Keratinocyte (primary cell): ENCODE measurements around the gene COL13A1. TPM values are rescaled to one million over a fixed set of nuclear protein-coding genes. Genes with fewer than 3 reads are reported as not detected.
A peak's percentile ranks its signal among the peaks of the same experiment; 100 is the strongest.

Experiments used
- DNase-seq: peaks from one replicate; pipeline ENCODE4 v3.0.0-alpha.2; 2011; ENCODE audit warnings: low read depth, missing footprints, low spot score
- FAIRE-seq: peaks from 2 replicates; lab custom pipeline; 2011; peaks lifted over from hg19 to GRCh38; lab: Jason Lieb, UNC
- H2AFZ ChIP-seq: 2 replicates; pipeline ENCODE4 v1.6.0; 2012; ENCODE audit warnings: low read length, control low read depth, inconsistent platforms; ENCODE audit not compliant: control insufficient read depth
- H3K27ac ChIP-seq: 2 replicates; pipeline ENCODE4 v1.5.1; 2011; ENCODE audit warnings: low read length; ENCODE audit not compliant: control insufficient read depth, insufficient read depth
- H3K27me3 ChIP-seq: 3 replicates; pipeline ENCODE4 v1.6.0; 2011; ENCODE audit warnings: low read length; ENCODE audit not compliant: control insufficient read depth, insufficient read depth; ENCODE audit errors: extremely low read depth
- H3K36me3 ChIP-seq, 2 experiments: 2 replicates in 1 of 2; 3 replicates in 1 of 2; pipeline ENCODE4 v1.5.1; 2011; ENCODE audit warnings: low read length in 2 of 2, mild to moderate bottlenecking in 1 of 2; ENCODE audit not compliant: control insufficient read depth in 2 of 2, insufficient read depth in 2 of 2; ENCODE audit errors: extremely low read depth in 1 of 2
- H3K4me1 ChIP-seq: 3 replicates; pipeline ENCODE4 v1.5.1; 2011; ENCODE audit warnings: low read length; ENCODE audit not compliant: control insufficient read depth, insufficient read depth; ENCODE audit errors: extremely low read depth
- H3K4me2 ChIP-seq: 3 replicates; pipeline ENCODE4 v1.6.0; 2011; ENCODE audit warnings: low read depth, low read length; ENCODE audit not compliant: control insufficient read depth, insufficient read depth; ENCODE audit errors: extremely low read depth
- H3K4me3 ChIP-seq, 3 experiments: fragments of 200-600 bp in 1 of 3; sonication (generic) in 1 of 3; 2 replicates in 2 of 3; 3 replicates in 1 of 3; pipeline ENCODE4 v1.5.1; 2011 to 2016; ENCODE audit warnings: low read length in 3 of 3, mild to moderate bottlenecking in 3 of 3, control low read depth in 2 of 3, inconsistent platforms in 1 of 3, low read depth in 1 of 3, mixed read lengths in 1 of 3, mixed run types in 1 of 3, moderate library complexity in 1 of 3; ENCODE audit not compliant: control insufficient read depth in 2 of 3, insufficient read depth in 2 of 3; ENCODE audit errors: extremely low read depth in 1 of 3
- H3K79me2 ChIP-seq: 2 replicates; pipeline ENCODE4 v1.6.0; 2012; ENCODE audit warnings: low read length; ENCODE audit not compliant: control insufficient read depth, insufficient read depth
- H3K9ac ChIP-seq: 3 replicates; pipeline ENCODE4 v1.6.0; 2011; ENCODE audit warnings: low read length; ENCODE audit not compliant: control insufficient read depth, insufficient read depth; ENCODE audit errors: extremely low read depth
- H3K9me1 ChIP-seq: 3 replicates; pipeline ENCODE4 v1.6.0; 2011; ENCODE audit warnings: low read length; ENCODE audit not compliant: control insufficient read depth, insufficient read depth; ENCODE audit errors: extremely low read depth
- H3K9me3 ChIP-seq: 2 replicates; pipeline ENCODE4 v1.5.1; 2012; ENCODE audit warnings: low read depth, low read length; ENCODE audit not compliant: control insufficient read depth
- H4K20me1 ChIP-seq: 3 replicates; pipeline ENCODE4 v1.6.0; 2011; ENCODE audit warnings: low read length; ENCODE audit not compliant: control insufficient read depth, insufficient read depth; ENCODE audit errors: extremely low read depth
- EZH2 ChIP-seq: IDR thresholded peaks from one replicate; pipeline ENCODE4 v1.6.1; 2012; ENCODE audit warnings: inconsistent platforms, mild to moderate bottlenecking, low read length, moderate library complexity
- dilution Hi-C: fragments of 300-500 bp; cut with MboI; formaldehyde crosslinking; loops from one replicate; pipeline ENCODE4 v1.7.0; 2020; ENCODE audit warnings: low sequenced_read_pairs; ENCODE audit not compliant: extremely low pct_ligation_motif_present
- polyA plus RNA-seq, 5 experiments: library from polyadenylated mRNA; depleted of rRNA in 3 of 5; stranded (reverse) in 3 of 5; stranded (forward) in 1 of 5; unstranded in 1 of 5; fragments of >200 nt; gene quantifications; 1 replicate in 1 of 5; 2 replicates in 3 of 5; 3 replicates in 1 of 5; pipeline versions ENCODE4 v1.2.1 to v1.2.3, GENCODE V29; 2011 to 2012; ENCODE audit warnings: missing spikeins in 2 of 5, low read depth in 1 of 5, low replicate concordance in 1 of 5
- TF ChIP-seq, protein P1 (sequence below), 3 experiments: IDR thresholded peaks in 1 of 3; conservative IDR thresholded peaks in 1 of 3; optimal IDR thresholded peaks in 1 of 3; 2 replicates in 2 of 3; 3 replicates in 1 of 3; pipeline versions ENCODE3 to v1.5.1; 2011; ENCODE audit warnings: low read length in 3 of 3, mild to moderate bottlenecking in 3 of 3, moderate library complexity in 2 of 3, control low read depth in 1 of 3, inconsistent platforms in 1 of 3; ENCODE audit not compliant: insufficient read depth in 2 of 3; ENCODE audit errors: extremely low read depth in 1 of 3

COL13A1 gene
- polyA plus RNA-seq, 1 donor (not counting 4 experiments of a cell fraction or from before 2014, with no cell fraction given): 1.5 TPM

DNA sequence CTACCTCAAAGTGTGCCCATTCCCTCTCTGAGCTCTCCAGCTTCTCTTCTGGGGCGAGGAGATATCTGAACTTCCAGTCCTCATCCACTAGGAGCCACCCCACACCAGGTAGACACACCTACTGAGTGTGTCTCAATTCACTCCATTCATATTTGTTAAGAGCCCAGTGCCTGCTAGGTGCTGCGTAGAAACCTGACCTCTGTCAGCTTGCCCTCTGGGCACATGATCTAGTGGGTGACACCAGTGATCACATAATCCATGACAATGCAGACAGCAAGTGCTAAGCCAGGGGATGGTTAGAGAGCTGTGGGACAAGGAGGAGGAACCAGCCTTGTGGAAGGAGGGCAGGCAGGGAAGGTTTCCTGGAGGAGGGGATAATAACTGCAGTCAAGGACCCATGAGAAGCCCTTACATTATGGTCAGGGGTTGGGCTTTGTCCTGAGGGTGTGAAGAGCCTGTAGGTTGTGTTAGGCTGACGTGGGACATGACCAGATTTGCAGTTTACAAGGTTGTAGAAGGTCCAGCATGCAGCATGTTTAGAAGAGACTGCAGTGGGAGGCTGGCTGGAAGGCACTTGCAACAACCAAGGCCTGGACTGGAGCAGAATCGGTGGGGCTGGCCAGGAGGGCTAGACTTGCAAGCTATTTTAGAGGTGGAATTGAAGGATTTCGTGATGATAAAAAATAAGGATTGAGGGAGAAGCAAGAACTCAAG is 81.8 kb downstream of the COL13A1 start:
- FAIRE-seq (peak; percentile 76), DNase-seq (no peak)
- no peak overlapping the region for H3K27ac ChIP-seq
- no peaks in the 10 kb centered on the region for H3K9me3 ChIP-seq
- no peaks in the 10 kb centered on the region for H3K9me1 ChIP-seq
- no peaks in the 10 kb centered on the region for H3K79me2 ChIP-seq
- H3K4me2 ChIP-seq: no peak overlapping the region
- H3K27me3 ChIP-seq: no peaks in the 10 kb centered on the region
- no peak overlapping the region for H2AFZ ChIP-seq
- no peak overlapping the region for H3K4me3 ChIP-seq
- TF ChIP-seq EZH2: no peak
- TF ChIP-seq, protein P1, sequence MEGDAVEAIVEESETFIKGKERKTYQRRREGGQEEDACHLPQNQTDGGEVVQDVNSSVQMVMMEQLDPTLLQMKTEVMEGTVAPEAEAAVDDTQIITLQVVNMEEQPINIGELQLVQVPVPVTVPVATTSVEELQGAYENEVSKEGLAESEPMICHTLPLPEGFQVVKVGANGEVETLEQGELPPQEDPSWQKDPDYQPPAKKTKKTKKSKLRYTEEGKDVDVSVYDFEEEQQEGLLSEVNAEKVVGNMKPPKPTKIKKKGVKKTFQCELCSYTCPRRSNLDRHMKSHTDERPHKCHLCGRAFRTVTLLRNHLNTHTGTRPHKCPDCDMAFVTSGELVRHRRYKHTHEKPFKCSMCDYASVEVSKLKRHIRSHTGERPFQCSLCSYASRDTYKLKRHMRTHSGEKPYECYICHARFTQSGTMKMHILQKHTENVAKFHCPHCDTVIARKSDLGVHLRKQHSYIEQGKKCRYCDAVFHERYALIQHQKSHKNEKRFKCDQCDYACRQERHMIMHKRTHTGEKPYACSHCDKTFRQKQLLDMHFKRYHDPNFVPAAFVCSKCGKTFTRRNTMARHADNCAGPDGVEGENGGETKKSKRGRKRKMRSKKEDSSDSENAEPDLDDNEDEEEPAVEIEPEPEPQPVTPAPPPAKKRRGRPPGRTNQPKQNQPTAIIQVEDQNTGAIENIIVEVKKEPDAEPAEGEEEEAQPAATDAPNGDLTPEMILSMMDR (optimal IDR thresholded peaks at IDR 0.05 in 1 of 3, IDR thresholded peaks at IDR 0.05 in 1 of 3, conservative IDR thresholded peaks at IDR 0.05 in 1 of 3; ENCODE audit: extremely low read depth in 1 of 3, insufficient read depth in 2 of 3, low read length in 3 of 3): peak; percentile 75 to 79 (median 75)
- no peaks in the 10 kb centered on the region for H4K20me1 ChIP-seq
- dilution Hi-C loops: no loop called here
- H3K9ac ChIP-seq: no peak overlapping the region
- no peaks in the 10 kb centered on the region for H3K4me1 ChIP-seq
- H3K36me3 ChIP-seq: no peaks in the 10 kb centered on the region

DNA sequence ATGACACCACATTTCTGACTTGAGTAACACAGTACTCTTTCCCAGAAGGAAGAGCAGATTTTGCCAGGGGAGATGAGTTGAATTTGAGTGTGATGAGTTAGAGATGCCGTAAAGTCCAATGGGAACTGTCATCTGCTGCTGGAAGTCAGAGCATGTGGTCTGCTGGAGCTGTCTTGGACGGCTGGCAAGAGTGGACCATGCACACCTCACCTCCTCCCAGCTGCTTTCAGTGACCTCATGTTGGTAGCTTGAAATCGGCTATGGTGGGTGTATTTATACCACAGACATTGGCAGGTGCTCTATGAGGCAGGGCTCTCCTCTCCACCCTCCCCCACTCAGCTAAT is 82.3 kb downstream of the COL13A1 start:
- Histone ChIP-seq H3K4me3 (no peak overlapping the region), H3K9me1 (no peaks in the 10 kb centered on the region), H4K20me1 (no peaks in the 10 kb centered on the region), H3K27me3 (no peaks in the 10 kb centered on the region), H3K4me2 (no peak overlapping the region), H3K9me3 (no peaks in the 10 kb centered on the region), H2AFZ (no peak overlapping the region), H3K9ac (no peak overlapping the region), H3K36me3 (no peaks in the 10 kb centered on the region), H3K4me1 (no peaks in the 10 kb centered on the region), H3K27ac (no peak overlapping the region), H3K79me2 (no peaks in the 10 kb centered on the region)
- FAIRE-seq (no peak), DNase-seq (no peak)
- dilution Hi-C loops: no loop called here
- no peak for TF ChIP-seq EZH2
- TF ChIP-seq, protein P1 (optimal IDR thresholded peaks at IDR 0.05 in 1 of 3, IDR thresholded peaks at IDR 0.05 in 1 of 3, conservative IDR thresholded peaks at IDR 0.05 in 1 of 3; ENCODE audit: extremely low read depth in 1 of 3, insufficient read depth in 2 of 3, low read length in 3 of 3): no peak
